GM11168 (cell line): ENCODE measurements around the gene SH3BGRL3.
"Not testable (repeated sequence)": the region's sequence is repeated elsewhere in the genome, so short reads cannot be mapped to it uniquely, and the experiment has no call there.

Experiments
- in situ Hi-C: fragments of 300-500 bp; cut with MboI; formaldehyde crosslinking; loops from one replicate; pipeline ENCODE4 v1.12.0; 2022; ENCODE audit warnings: low sequenced_read_pairs; ENCODE audit not compliant: unreplicated experiment

SH3BGRL3 gene

DNA sequence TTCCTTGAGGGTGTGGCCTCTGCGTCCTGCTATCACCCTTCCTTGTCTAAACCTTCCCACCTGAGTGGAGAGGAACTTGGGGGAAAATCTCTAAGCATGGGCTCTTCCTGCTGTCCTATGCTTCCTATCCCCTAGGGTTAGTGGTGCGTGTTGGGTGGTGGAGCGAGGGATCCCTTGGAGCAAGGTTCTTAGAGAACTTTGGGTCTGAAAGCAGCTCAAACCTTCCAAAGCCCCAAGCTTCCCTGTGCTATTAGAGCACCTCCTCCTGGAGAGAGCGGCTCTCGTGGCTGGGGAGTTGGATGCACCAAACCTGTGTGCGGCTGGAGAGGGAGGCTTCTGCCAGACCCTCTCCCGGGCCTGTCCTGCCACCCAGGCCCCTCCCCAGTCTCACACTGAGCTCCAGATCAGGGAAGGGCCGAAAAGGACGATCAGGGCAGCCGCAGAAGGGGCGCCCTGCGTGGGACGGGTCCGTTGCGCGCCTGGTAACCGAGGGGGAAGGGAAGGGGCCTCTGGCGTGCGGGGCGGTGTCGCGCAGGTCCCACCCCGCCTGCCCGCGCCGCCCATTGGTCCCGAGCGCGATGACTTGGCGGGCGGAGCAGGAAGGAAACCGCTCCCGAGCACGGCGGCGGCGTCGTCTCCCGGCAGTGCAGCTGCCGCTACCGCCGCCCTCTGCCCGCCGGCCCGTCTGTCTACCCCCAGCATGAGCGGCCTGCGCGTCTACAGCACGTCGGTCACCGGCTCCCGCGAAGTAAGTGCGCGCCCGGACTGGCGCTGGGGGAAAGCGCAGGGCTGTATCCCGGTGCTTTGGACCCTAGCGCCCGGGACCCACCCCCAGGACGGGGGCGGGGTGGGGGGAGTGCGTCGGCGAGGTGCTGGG is at the start of gene SH3BGRL3:
Gene SH3BGRL3 (plus strand): TSS at position 631 of the 877 bp plus-strand sequence. CDS start 70 bp downstream, at position 701.
- in situ Hi-C loops, result loop anchor here (5.0 kb wide), 1 partner anchor 43 kb away; no protein-coding TSS in a partner anchor

DNA sequence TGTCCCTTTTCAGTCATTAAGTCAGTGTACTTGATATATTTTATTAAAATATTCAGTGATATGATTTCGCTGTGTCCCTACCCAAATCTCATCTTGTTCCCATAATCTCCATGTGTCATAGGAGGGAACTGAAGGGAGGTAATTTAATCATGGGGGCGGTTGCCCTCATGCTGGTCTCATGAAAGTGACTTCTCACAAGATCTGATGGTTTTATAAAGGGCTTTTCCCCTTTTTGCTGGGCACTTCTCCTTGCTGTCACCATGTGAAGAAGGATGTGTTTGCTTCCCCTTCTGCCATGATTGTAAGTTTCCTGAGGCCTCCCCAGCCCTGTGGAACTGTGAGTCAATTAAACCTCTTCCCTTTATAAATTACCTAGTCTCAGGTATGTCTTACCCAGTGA is 49.2 kb upstream of the SH3BGRL3 start:
- in situ Hi-C loops, result not testable (repeated sequence)

DNA sequence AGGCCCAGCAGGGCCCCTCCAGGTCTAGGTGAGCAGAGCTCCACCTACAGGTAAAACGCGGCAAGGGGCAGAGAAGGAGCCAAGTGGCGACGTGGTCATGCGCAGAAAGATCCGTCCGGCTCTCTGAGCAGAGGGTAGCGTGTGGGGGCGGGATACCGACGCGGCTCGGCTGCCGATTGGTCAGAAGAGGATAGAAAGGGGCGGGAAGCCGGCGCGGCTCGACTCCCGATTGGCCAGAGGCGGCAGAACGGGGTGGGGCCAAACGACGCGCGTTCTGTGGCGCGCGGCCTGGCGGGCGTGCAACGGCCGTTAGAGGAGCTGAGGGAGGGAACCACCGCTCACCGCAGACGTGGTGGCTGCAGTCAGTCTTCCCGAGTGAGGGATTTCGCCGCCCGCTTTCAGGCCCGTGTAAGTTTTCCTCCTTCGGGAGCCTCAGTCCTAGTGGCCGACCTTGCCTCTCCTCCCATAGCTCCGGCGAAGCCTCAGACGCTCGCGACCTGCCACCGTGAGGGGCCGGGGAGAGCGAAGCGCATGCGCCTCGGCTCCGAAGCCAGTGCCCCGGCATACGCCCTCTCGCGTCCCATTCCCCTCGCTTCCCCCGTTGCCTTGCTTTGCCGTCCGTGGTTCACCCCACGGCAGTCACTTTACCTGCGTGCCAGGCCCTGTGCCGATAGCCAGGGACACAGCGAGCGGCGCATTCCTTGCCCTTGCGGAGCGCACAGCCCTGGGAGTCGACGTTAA is 45.8 kb upstream of the SH3BGRL3 start, which contains the start of gene CEP85:
Gene CEP85 (plus strand): TSS at position 298 of the 741 bp plus-strand sequence. CDS start 5,584 bp downstream, outside the sequence.
- in situ Hi-C loops, result no loop called here

DNA sequence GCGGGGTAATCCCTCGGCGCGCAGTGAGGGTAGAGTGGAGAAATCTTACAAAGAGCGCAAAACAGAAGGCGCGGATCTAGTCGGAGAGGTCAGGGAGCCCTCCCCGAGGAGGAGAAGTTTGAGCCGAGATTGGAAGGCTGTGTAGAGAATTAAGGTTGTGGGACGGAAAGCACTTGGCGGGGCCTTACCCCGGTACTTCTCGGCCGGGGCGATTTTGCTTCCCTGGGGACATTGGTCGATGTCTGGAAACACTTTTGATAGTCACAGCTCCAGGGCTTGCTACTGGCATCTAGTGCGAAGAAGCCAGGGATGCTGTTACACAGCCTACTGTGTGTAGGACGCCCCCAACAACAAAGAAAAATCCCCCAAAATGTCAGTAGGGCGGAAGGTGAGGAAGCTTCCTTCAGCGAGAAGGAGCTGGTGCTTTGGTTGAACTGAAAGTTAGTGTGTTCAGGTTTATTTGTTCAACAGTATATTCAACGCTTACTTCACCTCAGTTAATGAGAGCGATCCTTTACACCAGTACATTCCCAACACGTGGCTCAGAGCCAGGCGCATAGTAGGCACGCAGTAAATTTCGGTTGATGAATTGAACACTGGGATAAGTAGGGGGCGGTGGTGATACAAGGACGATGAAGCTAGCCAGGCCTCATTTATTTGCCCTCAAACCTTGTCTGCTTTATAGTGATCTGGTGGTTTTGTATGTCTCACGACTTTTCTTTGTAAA is 45.1 kb upstream of the SH3BGRL3 start:
- in situ Hi-C loops, result no loop called here

DNA sequence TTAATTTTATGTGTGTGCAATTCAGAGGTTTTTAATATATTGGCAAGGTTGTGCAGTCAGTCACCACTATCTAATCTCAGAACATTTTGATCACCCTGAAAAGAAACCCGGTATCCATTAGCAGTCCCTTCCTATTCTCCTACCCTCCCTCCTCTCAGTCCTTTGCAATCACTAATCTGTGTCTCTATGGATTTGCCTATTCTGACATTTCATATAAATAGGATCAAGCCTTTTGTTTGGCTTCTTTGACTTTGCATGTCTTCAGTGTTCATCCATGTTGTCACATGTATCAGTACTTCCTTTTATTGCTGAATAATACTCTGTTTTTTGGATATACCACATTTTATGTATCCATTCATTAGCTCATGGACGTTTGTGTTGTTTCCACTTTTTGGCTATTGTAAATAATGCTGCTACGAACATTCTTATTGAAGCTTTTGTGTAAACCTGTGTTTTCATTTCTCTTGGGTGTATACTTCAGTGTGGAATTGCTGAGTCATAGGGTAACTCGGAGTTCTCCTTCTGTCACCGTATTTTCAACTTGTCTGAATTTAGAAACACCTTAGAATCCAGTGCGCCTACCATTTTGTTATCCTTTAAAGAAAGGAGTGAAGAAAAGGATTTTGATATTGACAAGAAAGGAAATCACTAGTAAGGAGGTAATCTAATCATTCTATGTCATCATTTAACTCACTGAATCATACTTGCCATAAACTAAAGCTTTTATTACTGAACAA is 42.5 kb upstream of the SH3BGRL3 start:
- in situ Hi-C loops, result no loop called here

DNA sequence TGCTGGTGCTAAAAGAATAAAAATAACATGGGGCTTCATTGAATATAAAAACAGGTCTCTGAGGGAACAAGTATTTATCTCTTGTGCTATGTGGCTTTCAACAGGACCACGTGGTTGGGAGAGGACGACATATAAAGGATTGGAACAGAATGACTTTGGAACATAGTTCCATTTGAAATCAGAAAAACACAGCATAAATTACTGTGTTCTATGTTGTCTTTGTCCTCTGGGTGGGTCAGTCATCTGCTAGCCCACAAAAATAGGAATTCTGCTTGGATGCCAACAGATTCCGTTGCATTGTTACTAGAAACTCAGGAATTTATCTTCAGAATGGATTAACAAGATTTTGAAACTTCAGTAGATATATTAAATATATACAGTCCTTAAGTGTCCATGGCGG is 40.0 kb upstream of the SH3BGRL3 start:
- in situ Hi-C loops, result no loop called here

DNA sequence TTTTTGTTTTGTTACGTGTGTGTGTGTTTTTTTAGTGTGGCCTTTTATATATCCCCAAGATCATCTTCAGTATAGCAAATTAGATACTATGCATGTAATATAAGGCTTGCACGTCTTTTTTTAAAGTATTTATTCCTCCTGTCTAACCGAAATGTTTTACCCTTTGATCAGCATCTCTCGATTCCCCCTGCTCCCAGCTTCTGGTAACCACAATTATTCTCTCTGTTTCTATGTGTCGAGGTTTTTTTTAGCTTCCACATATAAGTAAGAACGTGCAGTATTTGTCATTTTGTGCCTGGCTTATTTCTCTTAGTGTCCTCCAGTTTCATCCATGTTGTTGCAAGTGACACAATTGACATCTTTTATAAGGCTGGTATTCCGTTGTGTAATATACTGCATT is 27.2 kb upstream of the SH3BGRL3 start:
- in situ Hi-C loops, result no loop called here

DNA sequence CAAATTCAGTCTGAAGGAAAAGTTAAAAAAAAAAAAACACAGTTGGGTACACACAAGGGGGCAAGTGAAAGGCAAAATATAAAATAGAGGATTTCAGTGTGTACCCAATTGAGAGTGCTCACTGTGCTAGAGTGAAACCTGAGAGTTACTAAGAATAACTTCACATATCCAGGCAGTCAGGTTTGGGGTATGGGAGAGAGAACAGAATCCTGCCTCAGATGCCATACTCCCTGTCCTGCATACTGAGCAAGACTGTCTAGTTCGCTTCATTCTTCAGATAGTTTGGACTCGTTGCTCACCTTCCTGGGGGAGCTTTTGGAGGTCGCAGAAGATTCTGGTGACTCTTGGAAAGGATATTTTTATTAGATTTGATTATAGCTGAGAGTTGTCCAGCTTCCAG is 25.5 kb upstream of the SH3BGRL3 start:
- in situ Hi-C loops, result no loop called here

DNA sequence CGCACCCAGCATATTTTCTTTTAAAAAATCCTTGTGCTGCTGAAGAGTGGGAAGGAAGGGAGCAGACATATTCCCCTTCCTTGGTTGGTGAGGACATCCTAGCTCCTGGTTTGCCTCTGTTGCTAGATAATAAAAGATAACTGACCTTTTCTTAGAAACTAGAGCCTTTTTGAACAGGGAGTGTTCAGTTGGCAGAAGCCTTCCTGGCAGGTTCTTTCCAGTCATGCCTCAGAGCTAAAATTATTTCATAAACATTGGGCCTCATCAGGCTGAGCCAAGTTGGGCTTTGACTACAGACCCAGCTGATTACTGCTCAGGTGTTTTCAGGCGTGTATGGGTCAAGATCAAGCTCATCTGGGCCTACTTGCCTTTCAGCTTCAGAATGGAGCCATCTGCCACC is 22.7 kb upstream of the SH3BGRL3 start:
- in situ Hi-C loops, result no loop called here

DNA sequence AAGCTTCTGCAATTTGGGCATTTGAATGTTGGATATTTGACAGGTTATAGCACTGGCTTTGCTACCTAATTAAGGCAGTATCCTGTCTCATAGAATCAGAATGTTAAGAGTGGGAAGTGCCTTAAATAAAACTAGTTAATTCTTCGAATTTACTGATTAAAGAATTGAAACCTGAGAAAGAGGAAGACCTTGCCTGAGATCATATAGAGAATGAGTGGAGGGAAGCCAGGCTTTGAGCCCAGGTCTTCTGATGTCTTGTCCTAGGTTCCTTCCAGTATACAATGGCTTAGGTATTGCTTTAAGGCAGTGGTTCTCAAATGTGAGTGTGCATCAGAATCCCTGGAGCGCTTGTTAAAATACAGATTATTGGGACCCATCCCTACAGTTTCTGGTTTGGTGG is 20.9 kb upstream of the SH3BGRL3 start:
- in situ Hi-C loops, result no loop called here

DNA sequence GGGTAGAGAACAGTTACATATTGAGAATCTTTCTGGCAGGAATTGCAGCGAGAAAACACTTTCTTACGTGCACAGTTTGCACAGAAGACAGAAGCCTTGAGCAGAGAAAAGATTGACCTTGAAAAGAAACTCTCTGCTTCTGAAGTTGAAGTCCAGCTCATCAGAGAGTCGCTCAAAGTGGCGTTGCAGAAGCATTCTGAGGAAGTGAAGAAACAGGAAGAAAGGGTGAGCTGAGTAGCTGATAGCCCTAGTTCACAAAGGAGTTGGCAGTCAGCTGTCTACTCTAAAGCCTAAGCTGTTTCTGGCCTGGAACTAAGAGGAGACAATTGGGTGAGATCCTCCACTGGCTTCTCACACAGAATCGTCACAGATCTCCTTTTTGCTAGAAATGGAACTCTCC is 20.3 kb upstream of the SH3BGRL3 start:
- in situ Hi-C loops, result no loop called here

DNA sequence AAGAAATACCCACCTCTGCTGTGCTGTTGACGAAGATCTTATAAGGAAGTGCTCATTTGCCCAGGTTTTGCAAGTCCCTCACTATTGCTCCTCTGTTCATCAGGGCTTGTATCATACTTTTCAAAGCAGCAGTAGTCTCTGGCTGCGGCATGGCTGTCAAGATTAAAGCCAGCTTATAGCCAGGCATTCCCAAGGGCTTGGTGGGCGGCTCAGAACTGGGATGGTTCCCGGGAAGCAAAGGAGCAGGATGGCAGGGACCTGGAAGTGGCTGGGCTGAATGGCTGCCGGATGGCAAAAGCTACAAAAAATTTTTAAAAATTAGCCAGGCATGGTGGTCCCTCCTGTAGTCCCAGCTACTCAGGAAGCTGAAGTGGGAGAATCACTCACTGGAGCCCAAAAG is 16.7 kb upstream of the SH3BGRL3 start:
- in situ Hi-C loops, result no loop called here

DNA sequence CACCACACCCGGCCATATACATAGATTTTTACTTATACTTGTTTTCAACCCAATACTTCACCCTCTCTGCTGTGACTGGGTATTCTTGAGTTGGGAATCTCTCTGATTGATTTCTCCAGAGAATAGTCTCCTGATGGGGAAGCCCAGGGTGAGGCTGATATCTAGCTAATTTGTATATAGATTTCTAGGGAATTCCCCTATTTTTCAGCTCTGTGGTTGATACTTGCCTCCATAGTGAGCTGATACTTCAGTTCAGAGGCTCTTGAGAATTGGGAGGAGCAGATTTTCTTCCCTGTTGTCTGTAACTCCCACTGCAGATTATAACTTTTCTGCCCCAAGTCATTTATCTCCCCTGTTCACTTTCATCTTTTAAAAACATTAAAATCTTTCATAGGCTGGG is 14.5 kb upstream of the SH3BGRL3 start:
- in situ Hi-C loops, result no loop called here

DNA sequence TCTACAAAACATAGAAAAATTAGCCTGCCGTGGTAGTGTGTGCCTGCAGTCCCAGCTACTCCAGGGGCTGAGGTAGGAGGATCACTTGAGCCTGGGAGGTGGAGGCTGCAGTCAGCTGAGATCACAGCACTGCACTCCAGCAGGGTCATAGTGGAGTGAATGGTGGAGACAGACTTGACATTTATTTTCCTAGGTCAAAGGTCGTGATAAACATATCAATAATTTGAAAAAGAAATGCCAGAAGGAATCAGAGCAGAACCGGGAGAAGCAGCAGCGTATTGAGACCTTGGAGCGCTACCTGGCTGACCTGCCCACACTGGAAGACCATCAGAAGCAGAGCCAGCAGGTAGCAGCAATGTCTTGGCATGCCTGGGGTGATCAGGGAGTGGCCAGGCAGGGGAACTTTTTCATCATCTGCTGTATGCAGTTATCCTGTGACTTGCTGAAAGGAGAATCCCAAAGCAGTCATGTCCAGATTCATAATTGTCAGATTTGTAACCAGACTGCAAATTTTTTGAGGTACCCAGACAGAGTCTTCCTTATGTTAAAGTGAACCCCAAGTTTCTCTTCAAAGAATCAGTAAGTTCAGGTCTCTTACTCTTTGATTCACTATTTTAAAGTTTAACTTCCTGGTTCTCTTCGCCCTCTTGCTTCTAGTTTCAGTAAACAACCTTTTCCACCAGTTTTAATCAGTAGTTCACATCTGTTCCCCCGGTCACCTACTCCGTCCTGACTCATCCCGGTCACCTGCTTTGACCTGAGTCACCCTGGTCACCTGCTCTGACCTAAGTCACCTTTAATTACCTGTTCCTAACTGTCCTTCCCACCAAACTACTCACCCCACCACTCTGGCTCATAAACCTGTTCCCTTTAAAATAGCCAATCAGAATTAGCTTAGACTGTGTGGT is 11.3 kb upstream of the SH3BGRL3 start:
- in situ Hi-C loops, result no loop called here

DNA sequence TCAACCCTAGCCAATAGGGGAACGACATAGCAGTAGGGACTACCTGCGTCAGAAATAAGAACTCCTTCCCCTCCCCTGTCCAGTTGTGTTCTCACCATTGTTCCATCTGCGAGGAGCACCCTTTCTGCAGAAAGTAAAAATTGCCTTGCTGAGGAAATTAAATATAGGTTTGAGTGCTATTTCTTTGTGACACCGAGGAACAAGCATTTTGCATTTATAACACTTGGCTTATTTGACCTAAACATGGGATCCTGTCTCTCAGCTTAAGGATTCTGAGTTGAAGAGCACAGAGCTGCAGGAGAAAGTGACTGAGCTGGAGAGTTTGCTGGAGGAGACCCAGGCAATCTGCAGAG is 10.7 kb upstream of the SH3BGRL3 start:
- in situ Hi-C loops, result no loop called here

DNA sequence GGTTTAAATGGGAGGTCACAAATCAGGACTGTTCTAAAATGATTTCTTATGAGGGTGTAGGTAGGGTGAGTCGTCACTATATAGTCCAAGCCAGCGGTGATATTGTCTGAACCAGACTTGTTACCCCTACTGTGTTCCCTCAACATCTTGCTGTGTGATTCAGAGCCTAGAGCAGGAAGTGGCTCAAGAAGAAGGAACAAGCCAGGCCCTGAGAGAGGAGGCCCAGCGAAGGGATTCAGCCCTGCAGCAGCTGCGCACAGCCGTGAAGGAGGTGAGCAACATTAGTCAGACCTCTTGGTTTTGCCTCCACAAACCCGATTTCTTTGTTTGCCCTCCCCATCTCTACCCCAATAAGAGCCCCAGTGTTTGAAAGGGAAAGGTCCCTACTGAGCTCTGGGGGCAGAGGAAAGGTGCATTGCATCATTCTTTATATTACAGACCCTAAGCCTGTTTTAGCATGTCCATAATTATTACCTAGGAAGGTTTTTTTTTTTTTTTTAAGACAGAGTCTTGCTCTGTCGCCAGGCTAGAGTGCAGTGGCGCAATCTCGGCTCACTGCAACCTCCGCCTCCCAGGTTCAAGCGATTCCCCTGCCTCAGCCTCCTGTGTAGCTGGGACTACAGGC is 5.0 kb upstream of the SH3BGRL3 start:
- in situ Hi-C loops, result loop anchor here (5.0 kb wide), 1 partner anchor 47 kb away; no protein-coding TSS in a partner anchor

DNA sequence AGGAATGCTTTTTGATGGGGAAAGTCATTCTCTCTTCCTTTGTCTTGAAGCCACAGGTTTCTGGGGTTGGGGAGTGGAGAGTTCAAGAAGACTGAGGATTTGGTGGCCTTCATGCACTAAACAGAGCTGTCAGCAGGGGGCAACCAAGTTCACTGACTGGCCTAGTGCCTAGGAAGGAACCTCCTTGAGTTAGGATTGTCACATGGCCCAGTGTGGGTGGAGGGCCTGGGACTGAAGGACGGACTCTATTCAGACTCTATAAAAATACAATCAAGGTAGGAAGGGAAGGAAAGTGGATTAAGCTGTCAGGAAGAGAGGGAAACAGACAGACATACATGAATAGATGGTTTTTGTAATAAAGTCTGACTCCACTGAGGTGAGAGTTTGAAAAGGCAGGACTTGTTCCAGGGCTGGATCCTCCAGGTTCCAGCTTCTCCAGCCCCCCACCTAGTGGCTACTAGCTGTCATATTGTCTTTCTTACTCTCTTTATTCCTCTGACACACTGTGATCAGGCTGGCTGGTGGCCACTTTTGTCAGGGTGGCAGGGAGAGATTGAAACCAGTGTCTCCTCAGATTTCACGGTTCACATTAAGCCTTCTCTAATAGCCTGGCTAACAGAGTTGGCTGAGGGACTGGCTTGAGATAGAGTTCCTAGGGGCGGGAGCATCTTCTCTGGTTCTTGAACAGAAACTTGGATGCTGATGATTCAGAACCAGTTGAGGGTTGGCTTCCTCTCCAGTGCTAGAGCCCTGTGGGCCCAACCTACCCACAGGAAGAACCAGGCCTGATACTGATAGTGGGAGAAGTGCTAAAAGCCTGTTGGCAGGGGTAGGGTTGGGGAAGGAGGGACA is 4.1 kb upstream of the SH3BGRL3 start:
- in situ Hi-C loops, result loop anchor here (5.0 kb wide), 1 partner anchor 46 kb away; no protein-coding TSS in a partner anchor
